PFSK-1 (cell line): ENCODE data around the gene TTBK1.

Experiments used
- FOXP2 ChIP-seq: optimal IDR thresholded peaks from 2 replicates; pipeline ENCODE3; 2011; ENCODE audit warnings: borderline replicate concordance, control low read depth, inconsistent platforms; ENCODE audit not compliant: insufficient read depth; ENCODE audit errors: extremely low read length, extremely low read depth
- POLR2AphosphoS5 ChIP-seq: IDR thresholded peaks from 2 replicates; pipeline ENCODE4 v1.6.1; 2012; ENCODE audit warnings: low read depth, mild to moderate bottlenecking, control low read depth, low read length, moderate library complexity
- REST ChIP-seq, 2 experiments: IDR thresholded peaks; 2 replicates each; pipeline versions ENCODE4 v1.6.1 to v1.8.0; 2011 to 2012; ENCODE audit warnings: low read depth in 2 of 2, low read length in 2 of 2, control low read depth in 1 of 2, inconsistent platforms in 1 of 2, mild to moderate bottlenecking in 1 of 2, moderate library complexity in 1 of 2; ENCODE audit not compliant: insufficient read depth in 1 of 2
- SIN3A ChIP-seq: IDR thresholded peaks from 2 replicates; pipeline ENCODE4 v1.6.1; 2012; ENCODE audit warnings: mild to moderate bottlenecking, low read length, moderate library complexity, borderline replicate concordance; ENCODE audit not compliant: insufficient read depth

GRCh38 chr6:43273707-43274106 is 30.4 kb downstream of the TTBK1 start:
- no peak for TF ChIP-seq POLR2AphosphoS5
- TF ChIP-seq SIN3A, result no peak
- TF ChIP-seq REST (IDR thresholded peaks at IDR 0.05; ENCODE audit: insufficient read depth in 1 of 2, low read depth in 2 of 2, low read length in 2 of 2), result no peak
- TF ChIP-seq FOXP2, result no peak
